LHCN-M2 (cell line): Measurements from ENCODE around the gene NSA2. TPM values are rescaled to one million over a fixed set of nuclear protein-coding genes. Genes with fewer than 3 reads are reported as not detected.

Source experiments
- DNase-seq: peaks from one replicate; pipeline ENCODE4 v3.0.0-alpha.2; 2012; ENCODE audit warnings: low read depth
- total RNA-seq: library from RNA; depleted of rRNA; stranded (reverse); fragments of >200 nt; gene quantifications from 2 replicates; pipeline ENCODE4 v1.2.3, GENCODE V29; 2014; rRNA removed

NSA2 gene
- total RNA-seq, 1 experiment from 2014 or later = 118 TPM

DNA sequence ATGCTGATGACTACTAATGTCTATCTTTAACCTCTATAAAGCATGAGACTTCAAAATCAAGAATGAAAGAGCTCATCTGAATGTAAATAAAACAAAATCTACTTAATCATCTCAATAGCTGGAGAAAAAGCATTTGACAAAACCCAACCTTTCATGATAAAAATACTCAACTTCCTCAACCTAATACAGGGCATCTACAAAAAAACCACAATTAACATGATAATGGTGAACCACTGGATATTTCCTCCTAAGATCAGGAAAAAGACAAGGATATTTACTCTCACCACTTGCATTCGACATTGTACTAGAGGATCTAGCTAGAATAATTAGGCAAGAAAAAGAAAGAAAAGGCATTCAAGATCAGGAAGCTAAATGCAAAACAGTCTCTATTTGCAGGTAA is 49.8 kb downstream of the NSA2 start:
- no peak for DNase-seq

DNA sequence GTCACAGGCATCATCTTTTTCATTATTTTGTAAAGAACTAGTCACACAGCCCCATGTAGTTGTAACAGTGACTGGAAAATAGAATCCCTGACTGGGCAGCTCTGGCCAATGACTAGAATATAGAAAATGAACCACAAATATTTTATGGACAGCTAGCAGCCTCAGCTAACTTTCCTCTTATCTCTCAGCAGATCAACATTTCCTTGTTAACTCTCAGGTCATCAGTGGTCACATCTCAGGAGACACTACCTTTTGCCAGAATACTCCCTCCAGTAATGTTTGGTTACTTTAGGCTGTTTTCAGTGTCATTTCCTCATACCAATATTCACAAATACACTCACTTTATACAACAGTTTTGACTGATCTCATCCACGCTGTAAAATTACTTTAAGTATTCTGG is 55.2 kb downstream of the NSA2 start:
- DNase-seq = no peak

DNA sequence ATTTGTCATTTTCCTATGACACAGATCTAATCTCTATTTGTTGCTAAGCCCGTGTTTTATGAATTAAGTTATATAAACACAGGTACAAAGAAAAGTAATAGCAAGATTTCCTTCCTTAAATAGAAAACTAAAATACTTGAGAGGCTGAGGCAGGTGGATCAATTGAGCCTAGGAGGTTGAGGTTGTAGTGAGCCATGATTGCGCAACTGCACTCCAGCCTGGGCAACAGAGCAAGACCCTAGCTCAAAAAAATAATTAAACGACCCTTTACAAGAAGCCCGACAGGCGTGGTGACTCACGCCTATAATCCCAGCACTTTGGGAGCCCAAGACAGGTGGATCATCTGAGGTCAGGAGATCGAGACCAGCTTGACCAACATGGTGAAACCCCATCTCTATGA is 62.4 kb downstream of the NSA2 start:
- DNase-seq = no peak

Other genes with a start within 250 kb of the NSA2 start
- gene ENC1, start 126.5 kb upstream of the NSA2 start, total RNA-seq = 56.6 and 60.3 TPM in 2 replicates
- gene HEXB, start 82.0 kb upstream of the NSA2 start, total RNA-seq = 168 and 209 TPM in 2 replicates
- gene GFM2, start 132 bp upstream of the NSA2 start, total RNA-seq = 56.7 and 58.7 TPM in 2 replicates
- 2.1 and 2.4 TPM in 2 replicates for gene FAM169A, start 99.1 kb downstream of the NSA2 start, total RNA-seq